Mammary microvascular endothelial cell (primary cell): Measurements from ENCODE around the gene PRKCQ. TPM values are rescaled to one million over a fixed set of nuclear protein-coding genes. Genes with fewer than 3 reads are reported as not detected.

Experiments
- total RNA-seq: library from RNA; depleted of rRNA; stranded (reverse); fragments of >200 nt; gene quantifications from 2 replicates; pipeline ENCODE4 v1.2.3, GENCODE V29; 2015

PRKCQ gene
- total RNA-seq = 0.05 and 0.07 TPM in 2 replicates

DNA sequence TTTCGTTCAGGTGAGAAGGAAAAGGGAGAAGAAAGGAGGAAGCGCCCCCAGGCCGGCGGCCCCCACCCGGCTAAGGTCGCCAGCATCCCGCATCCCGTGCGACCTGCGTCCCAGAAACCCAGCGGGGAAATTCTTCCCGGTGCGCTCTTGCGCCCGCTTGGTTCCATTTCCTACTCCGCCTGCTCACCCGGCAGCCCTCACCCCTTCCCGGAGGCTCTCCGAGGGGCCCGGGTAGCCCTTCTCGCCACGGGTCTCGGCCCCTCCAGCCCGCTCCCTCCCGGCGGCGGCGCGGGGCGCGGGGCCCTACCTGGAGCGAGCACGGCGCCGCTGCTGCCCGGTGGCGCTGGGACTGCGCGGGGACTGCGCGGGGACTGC, at the start of gene PRKCQ:
Gene PRKCQ (minus strand): TSS at position 373 of the 375 bp plus-strand sequence. CDS start 65,141 bp downstream, outside the sequence.

